H9 (cell line): Measurements from ENCODE around the gene NOS1AP. TPM values are rescaled to one million over a fixed set of nuclear protein-coding genes. Genes with fewer than 3 reads are reported as not detected.

Experiments used
- DNase-seq: peaks from one replicate; pipeline ENCODE4 v3.0.0-alpha.2; 2017
- H2AFZ ChIP-seq: one replicate; pipeline ENCODE4 v1.6.1; 2013; ENCODE audit warnings: mild to moderate bottlenecking, low read length, control low read depth, moderate library complexity
- H2AK5ac ChIP-seq: 2 replicates; pipeline ENCODE4 v1.6.1; 2013; ENCODE audit warnings: low read length, control low read depth, mixed read lengths; ENCODE audit not compliant: insufficient read length
- H2BK120ac ChIP-seq: one replicate; pipeline ENCODE4 v1.6.1; 2013; ENCODE audit warnings: low read depth, mild to moderate bottlenecking, low read length, control low read depth, inconsistent platforms; ENCODE audit not compliant: poor library complexity, severe bottlenecking
- H2BK12ac ChIP-seq: 2 replicates; pipeline ENCODE4 v1.6.1; 2013; ENCODE audit warnings: low read length, control low read depth, mixed read lengths, low read depth; ENCODE audit not compliant: insufficient read length
- H2BK15ac ChIP-seq: 2 replicates; pipeline ENCODE4 v1.6.1; 2013; ENCODE audit warnings: low read depth, low read length, control low read depth
- H2BK20ac ChIP-seq: one replicate; pipeline ENCODE4 v1.6.1; 2013; ENCODE audit warnings: low read depth, mild to moderate bottlenecking, low read length, control low read depth, inconsistent platforms; ENCODE audit not compliant: poor library complexity, severe bottlenecking
- H2BK5ac ChIP-seq: 2 replicates; pipeline ENCODE4 v1.6.1; 2013; ENCODE audit warnings: low read length, control low read depth, mixed read lengths; ENCODE audit not compliant: insufficient read length
- H3K14ac ChIP-seq: 2 replicates; pipeline ENCODE4 v1.6.1; 2013; ENCODE audit warnings: low read length, control low read depth; ENCODE audit not compliant: insufficient read depth
- H3K18ac ChIP-seq: 2 replicates; pipeline ENCODE4 v1.6.1; 2013; ENCODE audit warnings: low read depth, mild to moderate bottlenecking, mixed read lengths, low read length, control low read depth; ENCODE audit not compliant: insufficient read length
- H3K23ac ChIP-seq: 2 replicates; pipeline ENCODE4 v1.6.1; 2013; ENCODE audit warnings: low read length, control low read depth, mixed read lengths, low read depth; ENCODE audit not compliant: insufficient read length
- H3K23me2 ChIP-seq: 2 replicates; pipeline ENCODE4 v1.6.1; 2013; ENCODE audit warnings: low read depth, mild to moderate bottlenecking, mixed read lengths, low read length, control low read depth; ENCODE audit not compliant: insufficient read length, poor library complexity, severe bottlenecking
- H3K27ac ChIP-seq: 2 replicates; pipeline ENCODE4 v1.5.1; 2013; ENCODE audit warnings: low read length, control low read depth, mixed read lengths, low read depth; ENCODE audit not compliant: insufficient read length
- H3K27me3 ChIP-seq: 2 replicates; pipeline ENCODE4 v1.6.1; 2013; ENCODE audit warnings: low read length, control low read depth, inconsistent platforms; ENCODE audit not compliant: insufficient read depth
- H3K4ac ChIP-seq: 2 replicates; pipeline ENCODE4 v1.6.1; 2013; ENCODE audit warnings: low read depth, mild to moderate bottlenecking, control low read depth, inconsistent platforms, low read length, moderate library complexity
- H3K4me1 ChIP-seq: 2 replicates; pipeline ENCODE4 v1.6.1; 2013; ENCODE audit warnings: low read length, control low read depth, inconsistent platforms; ENCODE audit not compliant: insufficient read depth
- H3K4me2 ChIP-seq: 2 replicates; pipeline ENCODE4 v1.6.1; 2013; ENCODE audit warnings: low read length, control low read depth, mixed read lengths; ENCODE audit not compliant: insufficient read length, insufficient read depth
- H3K56ac ChIP-seq: 2 replicates; pipeline ENCODE4 v1.6.1; 2013; ENCODE audit warnings: low read depth, mild to moderate bottlenecking, mixed read lengths, low read length, control low read depth; ENCODE audit not compliant: insufficient read length
- H3K79me1 ChIP-seq: 2 replicates; pipeline ENCODE4 v1.6.1; 2013; ENCODE audit warnings: low read depth, mild to moderate bottlenecking, moderate library complexity, low read length, control low read depth, inconsistent platforms; ENCODE audit not compliant: insufficient read depth, poor library complexity, severe bottlenecking
- H3K79me2 ChIP-seq: 2 replicates; pipeline ENCODE4 v1.6.1; 2013; ENCODE audit warnings: low read length, control low read depth, inconsistent platforms; ENCODE audit not compliant: insufficient read depth
- H3K9ac ChIP-seq: 2 replicates; pipeline ENCODE4 v1.6.1; 2013; ENCODE audit warnings: low read length, control low read depth, mixed read lengths; ENCODE audit not compliant: insufficient read length; ENCODE audit errors: extremely low read depth
- H3K9me3 ChIP-seq: one replicate; pipeline ENCODE4 v1.6.1; 2013; ENCODE audit warnings: low read depth, low read length, inconsistent platforms; ENCODE audit not compliant: control insufficient read depth
- H3T11ph ChIP-seq: one replicate; pipeline ENCODE4 v1.6.1; 2013; ENCODE audit warnings: mild to moderate bottlenecking, low read length, control low read depth, inconsistent platforms
- H4K20me1 ChIP-seq: one replicate; pipeline ENCODE4 v1.6.1; 2013; ENCODE audit not compliant: control insufficient read depth, insufficient read length, insufficient read depth
- H4K5ac ChIP-seq: 2 replicates; pipeline ENCODE4 v1.6.1; 2013; ENCODE audit warnings: low read depth, mild to moderate bottlenecking, mixed read lengths, low read length, control low read depth; ENCODE audit not compliant: insufficient read length
- H4K8ac ChIP-seq: replicated peaks from 2 replicates; pipeline ENCODE4 v1.6.1; 2013; ENCODE audit warnings: low read length, control low read depth, mixed read lengths, low read depth; ENCODE audit not compliant: insufficient read length
- H4K91ac ChIP-seq: 2 replicates; pipeline ENCODE4 v1.6.1; 2013; ENCODE audit warnings: low read depth, mild to moderate bottlenecking, moderate library complexity, mixed read lengths, low read length, control low read depth; ENCODE audit not compliant: insufficient read length
- H3K27ac Mint-ChIP-seq, 3 experiments: 2 replicates in 2 of 3; 3 replicates in 1 of 3; pipeline ENCODE4 v1.8.0; 2020 to 2021; ENCODE audit warnings: mixed read lengths in 3 of 3, mild to moderate bottlenecking in 1 of 3, moderate library complexity in 1 of 3
- H3K27me3 Mint-ChIP-seq: 2 replicates; pipeline ENCODE4 v1.8.0; 2021; ENCODE audit warnings: low read depth, mild to moderate bottlenecking, moderate library complexity, mixed read lengths
- H3K36me3 Mint-ChIP-seq, 3 experiments: 2 replicates in 2 of 3; 3 replicates in 1 of 3; pipeline ENCODE4 v1.8.0; 2020 to 2021; ENCODE audit warnings: low read depth in 3 of 3, mixed read lengths in 3 of 3; ENCODE audit not compliant: insufficient read depth in 1 of 3
- H3K4me1 Mint-ChIP-seq, 2 experiments: 2 replicates each; pipeline ENCODE4 v1.8.0; 2020; ENCODE audit warnings: mixed read lengths in 2 of 2
- H3K4me3 Mint-ChIP-seq, 2 experiments: 2 replicates in 1 of 2; 3 replicates in 1 of 2; pipeline ENCODE4 v1.8.0; 2020 to 2021; ENCODE audit warnings: mild to moderate bottlenecking in 2 of 2, mixed read lengths in 2 of 2, moderate library complexity in 1 of 2
- H3K9me3 Mint-ChIP-seq, 2 experiments: 2 replicates in 1 of 2; 3 replicates in 1 of 2; pipeline ENCODE4 v1.8.0; 2020; ENCODE audit warnings: mild to moderate bottlenecking in 2 of 2, mixed read lengths in 2 of 2, moderate library complexity in 1 of 2
- WGBS: extraction: QIAGEN DNeasy Blood & Tissue Kit; methylation state at CpG from one replicate; pipeline ENCODE4 v1.1.7; 2013; ENCODE audit warnings: missing lambda C conversion rate, low lambda C conversion rate, mixed read lengths; ENCODE audit not compliant: insufficient read length; ENCODE audit errors: extremely low coverage; 5-methylcytosine and 5-hydroxymethylcytosine counted together
- total RNA-seq: library from RNA; stranded (reverse); gene quantifications from 2 replicates; pipeline ENCODE4 v1.2.1, GENCODE V29; 2021
- TF ChIP-seq, protein P1 (sequence below): fragments of 200-600 bp; sonication (generic); conservative IDR thresholded peaks from 3 replicates; pipeline ENCODE4 v1.8.0; 2021; ENCODE audit warnings: antibody characterized with exemption, mild to moderate bottlenecking

NOS1AP gene
- total RNA-seq, 1 experiment from 2014 or later: 8.4 TPM

GRCh38 chr1:162292422-162292849, 222.9 kb downstream of the NOS1AP start:
- Histone ChIP-seq H3K4me1 (no peaks in the 10 kb centered on the region), H2AK5ac (no peak overlapping the region)

More at GRCh38 chr1:162292422-162292849, 222.9 kb downstream of the NOS1AP start:
- Mint-ChIP-seq H3K27me3 (no peaks in the 10 kb centered on the region), H3K4me3 (no peak overlapping the region), H3K4me1 (peaks cover 19 to 21% of the 10 kb centered on the region in 2 experiments), H3K27ac (no peak overlapping the region), H3K9me3 (no peaks in the 10 kb centered on the region), H3K36me3 (peaks cover 0 to 5% (median 0%) of the 10 kb centered on the region in 3 experiments; a peak in 3 of 7 replicates)
- Histone ChIP-seq H3K79me2 (no peaks in the 10 kb centered on the region), H3K27me3 (no peaks in the 10 kb centered on the region), H3K18ac (no peak overlapping the region), H3K23ac (no peak overlapping the region), H3K79me1 (no peaks in the 10 kb centered on the region), H3K4me2 (no peak overlapping the region), H3K14ac (no peak overlapping the region), H2AFZ (no peak overlapping the region), H2BK120ac (no peak overlapping the region), H3K23me2 (no peaks in the 10 kb centered on the region), H4K20me1 (no peaks in the 10 kb centered on the region), H3K4ac (no peak overlapping the region), H2BK20ac (no peak overlapping the region), H3K56ac (no peak overlapping the region), H2BK5ac (no peak overlapping the region), H2BK15ac (no peak overlapping the region), H4K91ac (no peak overlapping the region), H4K8ac (no peak overlapping the region), H3T11ph (no peak overlapping the region), H3K27ac (no peak overlapping the region), H2BK12ac (no peak overlapping the region), H3K9me3 (no peaks in the 10 kb centered on the region), H4K5ac (no peak overlapping the region), H3K9ac (no peak overlapping the region)
- WGBS: no CpG with 5 or more reads among the region's 2 CpGs
- TF ChIP-seq, protein P1, sequence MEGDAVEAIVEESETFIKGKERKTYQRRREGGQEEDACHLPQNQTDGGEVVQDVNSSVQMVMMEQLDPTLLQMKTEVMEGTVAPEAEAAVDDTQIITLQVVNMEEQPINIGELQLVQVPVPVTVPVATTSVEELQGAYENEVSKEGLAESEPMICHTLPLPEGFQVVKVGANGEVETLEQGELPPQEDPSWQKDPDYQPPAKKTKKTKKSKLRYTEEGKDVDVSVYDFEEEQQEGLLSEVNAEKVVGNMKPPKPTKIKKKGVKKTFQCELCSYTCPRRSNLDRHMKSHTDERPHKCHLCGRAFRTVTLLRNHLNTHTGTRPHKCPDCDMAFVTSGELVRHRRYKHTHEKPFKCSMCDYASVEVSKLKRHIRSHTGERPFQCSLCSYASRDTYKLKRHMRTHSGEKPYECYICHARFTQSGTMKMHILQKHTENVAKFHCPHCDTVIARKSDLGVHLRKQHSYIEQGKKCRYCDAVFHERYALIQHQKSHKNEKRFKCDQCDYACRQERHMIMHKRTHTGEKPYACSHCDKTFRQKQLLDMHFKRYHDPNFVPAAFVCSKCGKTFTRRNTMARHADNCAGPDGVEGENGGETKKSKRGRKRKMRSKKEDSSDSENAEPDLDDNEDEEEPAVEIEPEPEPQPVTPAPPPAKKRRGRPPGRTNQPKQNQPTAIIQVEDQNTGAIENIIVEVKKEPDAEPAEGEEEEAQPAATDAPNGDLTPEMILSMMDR: no peak
- DNase-seq: no peak
